Ascending aorta (tissue), 2 donors: ENCODE measurements around the gene CTSF. TPM values are rescaled to one million over a fixed set of nuclear protein-coding genes. Genes with fewer than 3 reads are reported as not detected.

Source experiments
- DNase-seq, 2 donors: peaks; one replicate each; pipeline ENCODE4 v3.0.0-alpha.2; 2019; ENCODE audit warnings: low spot score in 2 of 2
- H3K27ac ChIP-seq, 2 donors: fragments of 200-600 bp; sonication (generic); one replicate each; pipeline ENCODE4 v1.5.1; 2016 to 2017; ENCODE audit warnings: mild to moderate bottlenecking in 1 of 2
- H3K27me3 ChIP-seq: fragments of 200-600 bp; sonication (generic); one replicate; pipeline ENCODE4 v1.5.1; 2017
- H3K36me3 ChIP-seq, 2 donors: fragments of 200-600 bp; sonication (generic); one replicate each; pipeline ENCODE4 v1.5.1; 2016
- H3K4me1 ChIP-seq, 2 donors: fragments of 200-600 bp; sonication (generic); one replicate each; pipeline ENCODE4 v1.5.1; 2016 to 2017; ENCODE audit warnings: mild to moderate bottlenecking in 1 of 2
- H3K4me3 ChIP-seq, 2 donors: fragments of 200-600 bp; sonication (generic); one replicate each; pipeline ENCODE4 v1.5.1; 2016 to 2017; ENCODE audit warnings: mild to moderate bottlenecking in 1 of 2
- H3K9me3 ChIP-seq, 2 donors: fragments of 200-600 bp; sonication (generic); one replicate each; pipeline ENCODE4 v1.5.1; 2016
- CTCF ChIP-seq, 3 experiments: fragments of 200-600 bp in 2 of 3; fragments of 450-650 bp in 1 of 3; sonication (generic) in 2 of 3; IDR thresholded peaks; one replicate each; pipeline ENCODE4 v1.5.1; 2016 to 2019; ENCODE audit warnings: antibody characterized with exemption in 3 of 3, mild to moderate bottlenecking in 1 of 3, moderate library complexity in 1 of 3
- intact Hi-C: fragments of 100-400 bp; cut with DNase I; formaldehyde crosslinking; loops from one replicate; pipeline ENCODE4 v1.15.1; 2023
- total RNA-seq: library from RNA; depleted of rRNA; stranded (reverse); fragments of >200 nt; gene quantifications from one replicate; pipeline ENCODE4 v1.1.0, GENCODE V29; 2016

CTSF gene
- total RNA-seq, 1 donor from 2014 or later: 98.8 TPM

GRCh38 chr11:66554602-66555001 is 13.8 kb downstream of the CTSF start:
- no peak for TF ChIP-seq CTCF (IDR thresholded peaks at IDR 0.05)
- no peaks in the 10 kb centered on the region for H3K36me3 ChIP-seq
- peaks cover 0 to 5% of the 10 kb centered on the region in 2 donors for H3K4me1 ChIP-seq
- no peak overlapping the region for H3K4me3 ChIP-seq
- H3K9me3 ChIP-seq: no peaks in the 10 kb centered on the region
- no peak for DNase-seq
- H3K27me3 ChIP-seq: no peaks in the 10 kb centered on the region
- no peak overlapping the region for H3K27ac ChIP-seq
- intact Hi-C loops: no loop called here

GRCh38 chr11:66550887-66551286 is 17.5 kb downstream of the CTSF start:
- intact Hi-C loops: no loop called here
- H3K27ac ChIP-seq: no peak overlapping the region
- no peaks in the 10 kb centered on the region for H3K27me3 ChIP-seq
- H3K36me3 ChIP-seq: no peaks in the 10 kb centered on the region
- no peak for TF ChIP-seq CTCF (IDR thresholded peaks at IDR 0.05)
- no peak for DNase-seq
- no peak overlapping the region for H3K4me3 ChIP-seq
- H3K4me1 ChIP-seq: peaks cover 0 to 6% of the 10 kb centered on the region in 2 donors
- no peaks in the 10 kb centered on the region for H3K9me3 ChIP-seq

- Histone ChIP-seq H3K4me3 (no peak overlapping the region), H3K4me1 (peaks cover 3 to 15% of the 10 kb centered on the region in 2 donors), H3K27ac (no peak overlapping the region), H3K36me3 (no peaks in the 10 kb centered on the region), H3K9me3 (no peaks in the 10 kb centered on the region), H3K27me3 (no peaks in the 10 kb centered on the region)
- intact Hi-C loops: no loop called here
- TF ChIP-seq CTCF (IDR thresholded peaks at IDR 0.05): no peak
- DNase-seq: no peak
Observed at GRCh38 chr11:66549696-66550095, 18.7 kb downstream of the CTSF start.

GRCh38 chr11:66548774-66549630 is 19.4 kb downstream of the CTSF start:
- Histone ChIP-seq H3K4me3 (no peak overlapping the region), H3K27ac (no peak overlapping the region), H3K9me3 (no peaks in the 10 kb centered on the region), H3K4me1 (peaks cover 3 to 17% of the 10 kb centered on the region in 2 donors), H3K36me3 (no peaks in the 10 kb centered on the region), H3K27me3 (no peaks in the 10 kb centered on the region)
- DNase-seq: no peak
- no peak for TF ChIP-seq CTCF (IDR thresholded peaks at IDR 0.05)
- intact Hi-C loops: no loop called here

- Histone ChIP-seq H3K4me3 (no peak overlapping the region), H3K9me3 (no peaks in the 10 kb centered on the region), H3K27me3 (no peaks in the 10 kb centered on the region), H3K27ac (no peak overlapping the region), H3K4me1 (peaks cover 3 to 20% of the 10 kb centered on the region in 2 donors), H3K36me3 (peaks cover 0 to 3% of the 10 kb centered on the region in 2 donors)
- DNase-seq: no peak
- no peak for TF ChIP-seq CTCF (IDR thresholded peaks at IDR 0.05)
- intact Hi-C loops: no loop called here
Observed at GRCh38 chr11:66548041-66548440, 20.4 kb downstream of the CTSF start.
